DOHH2 (cell line): ENCODE results near the gene ANKRD29.

Source experiments
- H3F3A ChIP-seq: fragments of 200-600 bp; sonication (generic), shearing (Covaris generic); 2 replicates; pipeline ENCODE4 v1.6.0; 2016; ENCODE audit warnings: antibody characterized with exemption, mild to moderate bottlenecking; ENCODE audit not compliant: control insufficient read depth, insufficient read depth
- H3K27ac ChIP-seq: fragments of 200-600 bp; sonication (generic); 2 replicates; pipeline ENCODE4 v1.5.1; 2014; ENCODE audit warnings: low read depth, mild to moderate bottlenecking, low read length, moderate library complexity
- H3K27me3 ChIP-seq: fragments of 200-600 bp; sonication (generic); 2 replicates; pipeline ENCODE4 v1.6.1; 2014; ENCODE audit warnings: mild to moderate bottlenecking, low read length, mixed read lengths; ENCODE audit not compliant: control insufficient read depth
- H3K36me3 ChIP-seq: fragments of 200-600 bp; sonication (generic); 2 replicates; pipeline ENCODE4 v1.6.1; 2014; ENCODE audit warnings: mild to moderate bottlenecking, low read length, moderate library complexity, mixed read lengths; ENCODE audit not compliant: control insufficient read depth
- H3K4me1 ChIP-seq: fragments of 200-600 bp; sonication (generic); 2 replicates; pipeline ENCODE4 v1.6.1; 2014; ENCODE audit warnings: mild to moderate bottlenecking, low read length, mixed read lengths; ENCODE audit not compliant: control insufficient read depth
- H3K4me2 ChIP-seq: fragments of 200-600 bp; sonication (generic); 2 replicates; pipeline ENCODE4 v1.6.0; 2014; ENCODE audit warnings: mild to moderate bottlenecking, low read length, moderate library complexity
- H3K4me3 ChIP-seq: fragments of 200-600 bp; sonication (generic); 2 replicates; pipeline ENCODE4 v1.5.1; 2014; ENCODE audit warnings: mild to moderate bottlenecking, low read length, mixed read lengths
- H3K79me2 ChIP-seq: fragments of 200-600 bp; sonication (generic); 2 replicates; pipeline ENCODE4 v1.6.1; 2014; ENCODE audit warnings: mild to moderate bottlenecking, low read length, mixed read lengths; ENCODE audit not compliant: control insufficient read depth
- H3K9me2 ChIP-seq: fragments of 200-600 bp; sonication (generic); replicated peaks from 2 replicates; pipeline ENCODE4 v1.6.1; 2014; ENCODE audit warnings: mild to moderate bottlenecking, low read length, mixed read lengths; ENCODE audit not compliant: control insufficient read depth
- H3K9me3 ChIP-seq: fragments of 200-600 bp; sonication (generic); 2 replicates; pipeline ENCODE4 v1.6.1; 2014; ENCODE audit warnings: antibody characterized with exemption, low read length, mixed read lengths; ENCODE audit not compliant: control insufficient read depth, insufficient read depth
- H4K20me1 ChIP-seq: fragments of 200-600 bp; sonication (generic); 2 replicates; pipeline ENCODE4 v1.6.0; 2014; ENCODE audit warnings: low read depth, mild to moderate bottlenecking, antibody characterized with exemption, low read length, moderate library complexity; ENCODE audit not compliant: control insufficient read depth, insufficient read depth
- CTCF ChIP-seq: fragments of 200-600 bp; sonication (generic); IDR thresholded peaks from one replicate; pipeline ENCODE4 v1.5.1; 2014; ENCODE audit warnings: antibody characterized with exemption, mild to moderate bottlenecking, low read depth, low read length; ENCODE audit not compliant: poor library complexity, severe bottlenecking
- EZH2phosphoT487 ChIP-seq: fragments of 200-600 bp; sonication (generic); IDR thresholded peaks from 2 replicates; pipeline ENCODE4 v1.6.1; 2017; ENCODE audit warnings: borderline replicate concordance, mild to moderate bottlenecking, antibody characterized with exemption, low read length, moderate library complexity, mixed read lengths

Gene ANKRD29

DNA sequence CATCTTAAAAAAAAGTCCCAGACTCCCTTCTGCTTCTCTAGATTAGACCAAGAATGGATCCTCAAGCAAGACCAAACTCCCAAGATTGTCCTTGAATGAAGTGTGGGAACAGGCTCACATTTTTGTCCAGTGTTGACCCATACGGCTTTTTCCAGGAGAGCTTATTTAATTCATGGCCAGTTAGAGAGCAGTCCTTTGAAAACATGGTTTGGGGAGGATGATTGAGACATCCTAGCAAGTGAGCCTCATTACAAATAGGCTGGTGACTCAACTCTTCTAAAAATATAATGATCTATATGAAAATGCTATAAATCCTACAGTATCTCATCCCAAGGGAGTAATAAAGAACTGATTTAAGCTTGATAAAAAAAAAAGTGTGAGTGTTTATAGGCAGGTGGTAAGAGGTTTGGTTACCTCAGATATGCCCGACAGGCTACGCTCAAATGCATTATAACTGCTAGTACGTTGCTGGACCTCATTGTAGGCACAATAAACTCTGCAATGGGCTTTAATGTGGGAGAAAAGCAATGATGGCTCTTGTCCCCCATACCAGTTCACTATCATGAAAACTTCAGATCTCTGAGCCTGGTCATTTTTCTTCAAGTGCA, 17.0 kb downstream of the ANKRD29 start:
- H3K4me3 ChIP-seq, result no peak overlapping the region
- no peaks in the 10 kb centered on the region for H3F3A ChIP-seq
- H3K9me3 ChIP-seq, result peaks cover 14% of the 10 kb centered on the region; the same call in 1 of the 2 replicates
- H3K36me3 ChIP-seq, result no peaks in the 10 kb centered on the region
- H4K20me1 ChIP-seq, result no peaks in the 10 kb centered on the region
- no peak for TF ChIP-seq EZH2phosphoT487
- TF ChIP-seq CTCF, result no peak
- H3K27me3 ChIP-seq, result peaks cover 15% of the 10 kb centered on the region
- no peaks in the 10 kb centered on the region for H3K79me2 ChIP-seq
- H3K4me1 ChIP-seq, result no peaks in the 10 kb centered on the region
- H3K4me2 ChIP-seq, result no peak overlapping the region
- H3K9me2 ChIP-seq, result no peaks in the 10 kb centered on the region
- no peak overlapping the region for H3K27ac ChIP-seq

DNA sequence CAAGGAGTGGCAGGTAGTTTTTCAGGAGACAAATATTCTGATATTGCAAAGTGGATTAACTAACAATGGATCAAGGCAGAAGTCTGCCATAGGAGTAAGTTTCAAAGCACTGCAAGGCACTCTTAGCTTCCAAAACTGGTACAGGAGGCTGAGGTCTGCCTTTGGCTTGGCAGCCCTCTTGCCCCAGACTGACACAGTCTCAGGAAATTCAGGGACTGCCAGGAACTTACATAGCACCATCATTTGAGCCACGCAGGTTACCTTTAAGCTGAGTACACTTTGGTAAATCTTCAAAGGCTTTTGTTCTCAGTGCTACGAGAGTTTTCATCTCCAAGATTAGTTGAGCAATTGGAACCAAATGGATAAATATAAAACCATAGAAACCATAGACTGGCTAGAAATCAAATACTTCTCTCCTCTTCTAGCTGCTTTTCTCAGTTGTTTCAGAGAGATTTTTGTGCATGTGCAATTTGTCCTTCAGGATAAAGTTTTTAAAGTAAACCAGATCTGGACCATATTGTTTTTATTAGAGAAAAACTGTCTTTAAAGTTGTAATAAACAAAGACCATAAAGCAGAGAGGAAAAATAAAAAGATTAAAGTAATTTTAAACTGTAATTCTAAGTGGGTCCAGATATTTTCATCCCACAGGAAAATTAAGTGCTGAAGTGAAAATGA, 18.8 kb downstream of the ANKRD29 start:
- Histone ChIP-seq H3K36me3 (no peaks in the 10 kb centered on the region), H4K20me1 (no peaks in the 10 kb centered on the region), H3F3A (no peaks in the 10 kb centered on the region), H3K27me3 (peaks cover 9% of the 10 kb centered on the region), H3K9me3 (peaks cover 14% of the 10 kb centered on the region; the same call in 1 of the 2 replicates), H3K79me2 (no peaks in the 10 kb centered on the region), H3K4me2 (no peak overlapping the region), H3K27ac (no peak overlapping the region), H3K4me1 (no peaks in the 10 kb centered on the region), H3K9me2 (no peaks in the 10 kb centered on the region), H3K4me3 (no peak overlapping the region)
- no peak for TF ChIP-seq CTCF
- no peak for TF ChIP-seq EZH2phosphoT487

GRCh38 chr18:23641937-23642666, 20.6 kb downstream of the ANKRD29 start:
- TF ChIP-seq EZH2phosphoT487, result no peak
- no peak for TF ChIP-seq CTCF
- no peaks in the 10 kb centered on the region for H3K79me2 ChIP-seq
- no peaks in the 10 kb centered on the region for H3K9me2 ChIP-seq
- no peaks in the 10 kb centered on the region for H3F3A ChIP-seq
- H3K27me3 ChIP-seq, result peaks cover 4% of the 10 kb centered on the region; the same call in 1 of the 2 replicates
- H3K4me1 ChIP-seq, result no peaks in the 10 kb centered on the region
- no peak overlapping the region for H3K4me3 ChIP-seq
- H3K36me3 ChIP-seq, result no peaks in the 10 kb centered on the region
- no peak overlapping the region for H3K27ac ChIP-seq
- H3K9me3 ChIP-seq, result peaks cover 14% of the 10 kb centered on the region; the same call in 1 of the 2 replicates
- H3K4me2 ChIP-seq, result no peak overlapping the region
- no peaks in the 10 kb centered on the region for H4K20me1 ChIP-seq
